Spleen (tissue), 11 donors: ENCODE measurements around the gene ATP2B3. TPM values are rescaled to one million over a fixed set of nuclear protein-coding genes. Genes with fewer than 3 reads are reported as not detected.

ENCODE experiments used
- DNase-seq: peaks from one replicate; pipeline ENCODE4 v3.0.0-alpha.2; 2020
- H3K27ac ChIP-seq, 8 donors: fragments of 200-600 bp; sonication (generic) in 7 of 8; 1 replicate in 4 of 8; 2 replicates in 4 of 8; pipeline versions ENCODE4 v1.5.0 to v1.8.0; 2016 to 2021; ENCODE audit warnings: inconsistent platforms in 4 of 8, mild to moderate bottlenecking in 4 of 8, moderate library complexity in 1 of 8
- H3K27me3 ChIP-seq, 7 donors: fragments of 200-600 bp; sonication (generic) in 6 of 7; replicated peaks in 1 of 7; 1 replicate in 4 of 7; 2 replicates in 3 of 7; pipeline versions ENCODE4 v1.5.0 to v1.8.0; 2016 to 2021; ENCODE audit warnings: inconsistent platforms in 3 of 7, mild to moderate bottlenecking in 1 of 7
- H3K36me3 ChIP-seq, 6 donors: fragments of 200-600 bp; sonication (generic) in 5 of 6; 1 replicate in 4 of 6; 2 replicates in 2 of 6; pipeline versions ENCODE4 v1.5.0 to v1.8.0; 2016 to 2021; ENCODE audit warnings: inconsistent platforms in 2 of 6
- H3K4me1 ChIP-seq, 6 donors: fragments of 200-600 bp; sonication (generic) in 5 of 6; 1 replicate in 3 of 6; 2 replicates in 3 of 6; pipeline versions ENCODE4 v1.5.0 to v1.8.0; 2016 to 2021; ENCODE audit warnings: inconsistent platforms in 3 of 6
- H3K4me3 ChIP-seq, 8 donors: fragments of 200-600 bp; sonication (generic) in 7 of 8; 1 replicate in 4 of 8; 2 replicates in 4 of 8; pipeline versions ENCODE4 v1.5.0 to v1.8.0; 2016 to 2021; ENCODE audit warnings: inconsistent platforms in 4 of 8, mild to moderate bottlenecking in 4 of 8, moderate library complexity in 2 of 8
- H3K9me3 ChIP-seq, 8 donors: fragments of 200-600 bp; sonication (generic) in 7 of 8; 1 replicate in 4 of 8; 2 replicates in 4 of 8; pipeline versions ENCODE4 v1.5.0 to v1.8.0; 2016 to 2021; ENCODE audit warnings: inconsistent platforms in 4 of 8
- CTCF ChIP-seq, 11 experiments: fragments of 200-600 bp in 7 of 11; fragments of 450-650 bp in 4 of 11; sonication (generic) in 4 of 11; IDR thresholded peaks in 8 of 11; conservative IDR thresholded peaks in 3 of 11; 1 replicate in 7 of 11; 2 replicates in 4 of 11; pipeline versions ENCODE4 v1.4.0 to v1.8.0; 2016 to 2021; ENCODE audit warnings: antibody characterized with exemption in 11 of 11, inconsistent platforms in 4 of 11, mild to moderate bottlenecking in 1 of 11
- POLR2A ChIP-seq, 3 donors: fragments of 450-650 bp; IDR thresholded peaks; one replicate each; pipeline ENCODE4 v1.5.1; 2017; ENCODE audit warnings: antibody characterized with exemption in 3 of 3, mild to moderate bottlenecking in 1 of 3
- POLR2AphosphoS5 ChIP-seq, 3 donors: sonication (generic); formaldehyde crosslinking; IDR thresholded peaks; one replicate each; pipeline ENCODE4 v1.5.1; 2017; ENCODE audit warnings: antibody characterized with exemption in 3 of 3
- WGBS, 5 donors: extraction: QIAGEN DNeasy Blood & Tissue Kit in 3 of 5; methylation state at CpG; one replicate each; pipeline versions ENCODE4 v1.1.5 to v1.1.7; 2013 to 2018; 5-methylcytosine and 5-hydroxymethylcytosine counted together
- intact Hi-C: fragments of 100-400 bp; cut with DNase I; formaldehyde crosslinking; loops from one replicate; pipeline ENCODE4 v1.15.0; 2023; ENCODE audit warnings: low total_unique reads
- polyA plus RNA-seq, 3 donors: library from polyadenylated mRNA; stranded (reverse); fragments of 200-250 nt; gene quantifications; one replicate each; pipeline ENCODE4 v1.2.1, GENCODE V29; 2013
- total RNA-seq, 7 donors: library from RNA; depleted of rRNA in 3 of 7; stranded (reverse); fragments of >200 nt in 3 of 7; fragmentation: NEBNext Ultra II Directional in 4 of 7; extraction: Animal tissue kit (Norgen Biotek cat#: 25700) in 4 of 7; gene quantifications; one replicate each; pipeline versions ENCODE4 v1.1.0 to v1.2.1, GENCODE V29; 2016 to 2021
- donor health status: healthy with polysubstance abuse.
- donor health status: DM: no; HTN: no; CAD: no; lungs with moderate emphysema.
- donor health status: DM: no; HTN: no; CAD: no.
- donor health status: Bipolar disorder and iron deficiency.
- donor health status: healthy.
- donor health status: DM: no; HTN: no; CAD: no.
- donor health status: DM: yes; HTN: yes; CAD: no.

ATP2B3 gene
- total and polyA plus RNA-seq, 10 donors, result 0.07 to 0.13 TPM; not detected in 8

- Histone ChIP-seq H3K9me3 (peaks cover 0 to 3% (median 0%) of the 10 kb centered on the region in 8 donors), H3K27me3 (peaks cover 0 to 40% (median 4%) of the 10 kb centered on the region in 7 donors), H3K27ac (no peak overlapping the region), H3K4me3 (no peak overlapping the region), H3K4me1 (peaks cover 0 to 15% (median 12%) of the 10 kb centered on the region in 6 donors), H3K36me3 (no peaks in the 10 kb centered on the region)
- no peak for TF ChIP-seq POLR2AphosphoS5 (IDR thresholded peaks at IDR 0.05)
- TF ChIP-seq CTCF (IDR thresholded peaks at IDR 0.05 in 8 of 11, conservative IDR thresholded peaks at IDR 0.05 in 3 of 11), result no peak
- TF ChIP-seq POLR2A (IDR thresholded peaks at IDR 0.05), result no peak
- no peak for DNase-seq
- intact Hi-C loops, result no loop called here
- WGBS, 5 donors, result 59 to 85% (median 72%) methylated on average over 4 of the region's 4 CpGs
These were observed 91.4 kb downstream of the ATP2B3 start for GRCh38 chrX:153608806-153609205.

- intact Hi-C loops, result loop anchor here (10.0 kb wide), 1 partner anchor 55 kb away; no protein-coding TSS in a partner anchor
These were observed 92.7 kb downstream of the ATP2B3 start for GRCh38 chrX:153609917-153610835.

DNA sequence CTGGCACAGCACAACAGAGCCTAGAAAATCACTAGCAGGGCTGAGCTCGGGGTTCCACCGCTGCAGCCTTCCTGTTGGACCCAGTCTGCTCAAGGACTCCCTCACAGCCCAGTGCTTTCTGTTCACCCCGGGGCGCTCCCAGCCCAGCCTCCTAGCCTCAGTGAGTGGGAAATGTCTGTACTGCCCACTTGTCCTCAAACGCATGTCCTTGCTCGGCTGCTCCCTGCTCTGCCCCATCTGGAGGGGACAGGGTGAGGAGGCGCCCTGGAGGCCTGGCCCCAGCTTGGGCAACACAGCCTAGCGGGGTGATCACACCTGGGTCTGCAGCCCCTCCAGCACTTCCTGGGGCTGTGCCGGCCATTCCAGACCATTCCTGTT lies 93.4 kb downstream of the ATP2B3 start:
- TF ChIP-seq POLR2AphosphoS5 (IDR thresholded peaks at IDR 0.05), result no peak
- TF ChIP-seq CTCF (IDR thresholded peaks at IDR 0.05 in 8 of 11, conservative IDR thresholded peaks at IDR 0.05 in 3 of 11), result no peak
- TF ChIP-seq POLR2A (IDR thresholded peaks at IDR 0.05), result no peak
- Histone ChIP-seq H3K36me3 (no peaks in the 10 kb centered on the region), H3K9me3 (peaks cover 0 to 8% (median 0%) of the 10 kb centered on the region in 8 donors), H3K27me3 (peaks cover 0 to 46% (median 4%) of the 10 kb centered on the region in 7 donors), H3K4me1 (peaks cover 0 to 15% (median 12%) of the 10 kb centered on the region in 6 donors), H3K27ac (peak overlapping the region in 4 of 8 donors; percentile 37 to 65 (median 44)), H3K4me3 (peak overlapping the region in 1 of 8 donors; percentile 70)
- peak; percentile 73 for DNase-seq
- intact Hi-C loops, result loop anchor here (10.0 kb wide), 1 partner anchor 54 kb away; no protein-coding TSS in a partner anchor
- WGBS, 5 donors, result 66 to 81% (median 73%) methylated on average over 8 to 9 of the region's 9 CpGs

More at GRCh38 chrX:153609917-153610835, 92.7 kb downstream of the ATP2B3 start:
- H3K4me1 ChIP-seq, result peaks cover 0 to 15% (median 12%) of the 10 kb centered on the region in 6 donors
- WGBS, 5 donors, result 0 to 68% (median 5%) methylated on average over 8 to 63 of the region's 63 CpGs
- peak overlapping the region in 4 of 8 donors; percentile 37 to 65 (median 44) for H3K27ac ChIP-seq
- TF ChIP-seq POLR2A (IDR thresholded peaks at IDR 0.05) (no peak), CTCF (IDR thresholded peaks at IDR 0.05 in 8 of 11, conservative IDR thresholded peaks at IDR 0.05 in 3 of 11) (peak; percentile 48 to 86 (median 79)), POLR2AphosphoS5 (IDR thresholded peaks at IDR 0.05) (peak in 2 of 3 donors; percentile 50 to 64)
- H3K27me3 ChIP-seq, result peaks cover 0 to 46% (median 4%) of the 10 kb centered on the region in 7 donors
- peak; percentile 93 for DNase-seq
- no peaks in the 10 kb centered on the region for H3K36me3 ChIP-seq
- H3K9me3 ChIP-seq, result peaks cover 0 to 8% (median 0%) of the 10 kb centered on the region in 8 donors
- peak overlapping the region; percentile 25 to 70 (median 36) for H3K4me3 ChIP-seq
